HG03280 (cell line): Measurements from ENCODE around the gene C11orf58.

ENCODE experiments used
- ATAC-seq: cut with Tn5 transposase; IDR thresholded peaks from one replicate; pipeline ENCODE4 v1.9.1; 2021; ENCODE audit warnings: mild to moderate bottlenecking, moderate library complexity; ENCODE audit not compliant: unreplicated experiment

C11orf58 gene

GRCh38 chr11:16767957-16768356 lies 29.5 kb downstream of the C11orf58 start:
- ATAC-seq: no peak

DNA sequence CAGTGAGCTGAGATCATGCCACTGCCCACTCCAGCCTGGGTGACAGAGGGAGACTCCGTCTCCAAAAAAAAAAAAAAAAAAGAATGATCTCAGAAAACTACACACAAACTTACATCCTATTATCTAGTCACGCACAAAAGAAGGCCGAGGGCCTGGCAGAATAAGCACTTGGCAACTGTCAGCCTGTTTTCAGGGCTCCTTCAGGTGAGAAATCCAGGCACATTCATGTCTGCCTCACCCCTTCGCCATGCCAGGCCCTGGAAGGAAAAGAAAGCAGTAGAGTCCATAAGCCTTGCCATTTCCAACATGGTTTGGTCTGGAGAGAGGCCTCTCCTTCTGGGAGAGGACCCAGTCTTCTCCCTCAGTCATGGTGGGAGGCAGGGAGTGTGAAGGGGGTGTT lies 30.9 kb downstream of the C11orf58 start:
- ATAC-seq: no peak

GRCh38 chr11:16770016-16770415 lies 31.6 kb downstream of the C11orf58 start:
- ATAC-seq: no peak

- no peak for ATAC-seq
Observed at GRCh38 chr11:16771350-16772140, 33.1 kb downstream of the C11orf58 start.

GRCh38 chr11:16772141-16772512 lies 33.7 kb downstream of the C11orf58 start:
- ATAC-seq: no peak

DNA sequence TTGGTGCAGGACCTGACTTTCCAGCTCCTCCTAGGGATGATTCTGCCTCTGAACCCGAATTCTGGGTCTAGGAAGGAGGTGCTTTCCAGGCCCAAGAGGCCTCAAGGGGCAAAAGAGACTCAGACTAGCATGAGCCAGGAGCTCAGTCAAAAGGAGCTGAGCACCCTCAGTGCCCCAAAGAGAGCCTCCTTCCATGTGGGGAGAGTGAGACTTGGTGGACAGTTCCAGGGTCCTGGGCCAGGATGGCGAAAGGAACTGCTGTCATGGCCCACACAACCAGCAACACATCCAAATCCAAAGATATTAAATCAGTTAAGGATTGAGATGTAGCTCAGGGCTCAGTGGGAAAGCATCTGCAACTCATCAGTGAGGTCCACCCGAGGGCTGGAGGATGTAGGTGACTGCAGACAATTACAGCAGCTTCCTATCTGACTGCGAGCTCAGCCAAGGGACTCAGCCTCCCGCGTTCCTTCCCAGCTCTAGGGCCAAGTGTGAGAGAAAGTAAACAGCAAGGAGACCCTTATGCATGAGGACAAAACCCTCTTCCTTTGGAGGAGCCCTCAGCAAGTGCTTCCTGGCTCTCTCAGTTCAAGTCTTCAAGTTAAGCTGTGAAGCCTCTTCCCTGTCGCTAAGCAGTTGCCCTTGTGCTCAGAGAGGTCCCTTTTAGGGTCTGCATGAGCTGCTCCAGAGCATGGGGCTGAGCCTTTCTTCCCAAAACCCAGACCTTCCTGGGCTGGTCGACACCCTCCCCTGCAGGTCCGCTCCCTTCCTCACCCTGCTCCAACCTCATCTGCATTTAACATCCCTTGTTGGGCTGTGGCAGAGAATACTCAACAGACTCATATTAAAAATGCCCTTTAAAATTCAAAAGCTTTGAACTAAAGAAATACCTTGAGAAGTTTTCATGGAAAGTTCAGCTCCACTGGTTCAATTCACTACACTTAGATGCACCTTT lies 35.8 kb downstream of the C11orf58 start:
- ATAC-seq: no peak

DNA sequence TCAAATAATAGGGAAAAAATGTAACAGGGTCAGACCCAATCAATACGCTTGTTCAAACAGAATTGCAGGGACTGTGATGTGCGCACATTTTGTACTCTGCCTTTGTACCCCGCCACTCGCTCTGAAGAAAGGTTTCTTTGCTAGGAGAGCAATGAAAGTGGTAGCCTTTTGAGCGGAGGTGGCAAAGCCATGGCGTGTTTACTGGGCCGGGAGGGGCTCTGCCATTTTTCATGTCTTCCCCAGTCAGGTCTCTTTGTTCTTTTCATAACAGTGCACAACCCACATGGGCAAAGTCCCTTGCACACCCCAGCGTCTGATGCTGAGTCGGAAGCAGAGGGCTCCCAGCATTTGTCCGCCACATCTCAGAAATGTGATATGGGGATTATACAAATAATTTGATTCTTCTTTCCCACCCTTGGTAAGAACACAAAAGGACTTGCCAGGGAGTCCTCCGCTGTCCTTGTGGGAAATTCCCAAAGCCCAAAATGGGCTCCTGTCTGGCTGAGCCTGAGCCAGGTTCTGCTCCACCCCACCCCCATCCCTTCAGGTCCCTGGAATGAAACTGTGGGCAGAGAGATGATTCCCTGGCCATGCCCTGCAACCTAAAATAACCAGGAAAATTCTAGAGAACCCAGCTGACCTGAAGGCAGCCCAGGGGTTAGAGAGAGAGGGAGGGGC lies 36.6 kb downstream of the C11orf58 start:
- no peak for ATAC-seq

GRCh38 chr11:16775614-16776283 lies 37.3 kb downstream of the C11orf58 start:
- no peak for ATAC-seq

DNA sequence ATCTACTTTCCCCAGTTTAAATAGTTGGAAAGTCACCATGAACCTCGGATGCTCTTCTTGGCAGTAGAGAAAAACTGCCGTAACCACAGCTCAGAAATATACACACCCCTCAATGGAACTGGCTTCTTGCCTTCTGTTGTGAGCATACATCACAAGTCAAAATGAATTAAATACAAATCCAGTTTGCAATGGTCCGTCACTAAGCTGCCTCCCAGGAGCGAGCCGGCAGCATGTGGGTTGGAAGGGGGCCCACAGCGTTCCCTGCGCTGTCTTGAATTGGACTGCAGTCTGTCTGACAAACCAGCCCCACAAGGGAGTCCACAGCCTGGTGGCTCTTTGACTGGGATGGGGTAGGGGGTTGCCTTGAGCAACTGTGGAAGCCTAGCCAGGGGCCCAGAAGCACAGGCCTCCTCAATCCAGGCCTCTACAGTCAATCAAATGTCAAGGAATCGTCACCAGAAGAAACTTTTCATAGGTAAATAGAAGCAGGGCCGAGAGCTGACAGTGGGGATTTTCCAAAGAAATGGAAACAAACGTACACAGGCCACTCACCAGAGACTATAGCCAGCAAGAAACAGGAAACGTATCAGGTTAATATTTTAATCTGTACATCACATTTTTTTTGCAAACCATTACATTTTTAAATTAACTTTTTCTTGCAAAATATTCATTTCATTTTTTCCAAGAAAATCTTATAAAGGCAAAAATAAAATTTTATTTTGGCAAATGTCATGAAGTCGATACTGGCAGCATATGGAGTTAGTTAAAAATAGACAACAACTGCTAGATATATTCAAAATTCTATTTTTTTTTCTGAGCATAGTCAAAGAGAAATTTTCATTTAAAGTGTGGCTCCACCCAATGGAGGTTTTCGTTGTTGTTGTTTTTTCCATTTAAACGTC lies 38.5 kb downstream of the C11orf58 start:
- no peak for ATAC-seq

DNA sequence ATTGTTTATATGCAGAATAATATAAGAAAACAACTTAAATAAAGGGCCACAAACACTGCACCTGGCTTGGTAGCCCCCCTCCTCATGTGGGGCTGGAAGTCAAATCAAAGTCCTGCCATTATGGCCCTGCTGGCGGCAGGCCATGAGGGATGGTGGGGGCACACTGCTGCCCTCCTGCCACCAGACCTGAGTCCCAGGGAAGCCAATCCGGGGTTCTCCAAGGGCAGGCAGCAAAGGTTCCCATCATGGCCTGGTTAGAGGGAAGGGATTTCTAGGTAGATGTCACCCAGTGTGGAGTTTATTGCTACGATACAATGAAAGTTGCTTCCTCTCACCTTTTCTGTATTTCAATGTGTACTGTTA lies 39.1 kb downstream of the C11orf58 start:
- no peak for ATAC-seq

- no peak for ATAC-seq
Observed at GRCh38 chr11:16778286-16778685, 39.8 kb downstream of the C11orf58 start.

GRCh38 chr11:16778876-16779275 lies 40.4 kb downstream of the C11orf58 start:
- no peak for ATAC-seq

DNA sequence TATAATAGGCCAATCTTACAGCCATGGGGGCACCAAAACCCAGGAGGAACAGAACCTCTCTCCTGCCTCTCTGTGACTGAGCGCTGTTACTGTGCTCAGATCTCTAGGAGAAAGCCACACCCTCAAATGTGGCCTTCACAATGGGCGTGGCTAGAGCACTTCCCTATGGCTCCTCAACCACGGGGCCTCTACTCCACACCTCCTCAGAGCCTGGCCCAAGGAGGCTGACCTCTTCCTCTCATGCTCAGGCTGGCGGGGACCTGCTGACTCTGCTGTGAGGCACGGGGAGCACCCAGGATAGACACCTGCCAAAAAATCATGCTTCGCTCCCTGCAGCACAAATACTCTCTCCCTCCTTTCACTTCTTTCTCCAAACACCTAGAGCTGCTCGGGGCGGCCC lies 41.0 kb downstream of the C11orf58 start:
- no peak for ATAC-seq

- no peak for ATAC-seq
Observed at GRCh38 chr11:16780146-16780545, 41.7 kb downstream of the C11orf58 start.

DNA sequence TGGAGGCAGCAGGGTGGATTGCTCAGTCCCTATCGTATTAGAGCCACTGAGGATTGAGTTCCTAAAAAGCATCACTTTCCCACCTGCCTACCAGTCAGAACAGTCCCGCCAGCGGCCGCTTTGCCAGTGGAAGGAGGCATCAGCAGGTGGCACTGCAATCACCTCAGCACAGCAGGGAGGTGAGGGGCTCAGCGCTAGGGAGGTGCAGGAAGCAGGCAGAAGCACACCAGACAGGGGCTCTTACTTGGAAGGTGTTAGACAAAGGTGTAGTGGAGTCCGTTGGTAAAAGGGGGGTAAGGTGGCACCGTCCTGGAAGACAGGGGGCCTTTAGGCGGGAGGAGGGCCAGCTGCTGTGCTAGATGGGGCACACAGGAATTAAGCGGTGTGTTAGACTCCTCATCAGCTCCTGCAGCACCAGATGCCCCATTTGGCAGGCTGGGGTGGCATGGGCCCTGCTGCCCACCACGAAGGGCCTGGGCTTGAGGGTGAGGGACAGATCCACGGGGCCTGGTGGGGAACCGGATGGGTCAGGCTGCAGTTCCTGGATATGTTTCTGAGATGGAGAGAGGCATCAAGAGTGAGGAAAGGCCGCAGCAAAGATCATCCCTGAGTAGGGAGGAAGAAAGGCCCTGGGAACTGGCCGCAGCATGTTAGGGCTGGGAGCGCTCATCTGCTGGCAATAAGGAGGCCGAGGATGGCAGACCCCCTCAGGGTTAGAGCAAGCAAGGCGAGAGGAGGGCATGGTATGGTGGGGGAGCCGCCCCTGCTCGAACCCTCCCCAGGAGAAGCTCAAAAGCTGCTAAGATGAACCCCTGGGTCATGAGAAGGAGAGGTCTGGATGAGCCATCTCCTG lies 42.5 kb downstream of the C11orf58 start:
- ATAC-seq: no peak

- no peak for ATAC-seq
Observed at GRCh38 chr11:16781936-16782919, 43.8 kb downstream of the C11orf58 start.

DNA sequence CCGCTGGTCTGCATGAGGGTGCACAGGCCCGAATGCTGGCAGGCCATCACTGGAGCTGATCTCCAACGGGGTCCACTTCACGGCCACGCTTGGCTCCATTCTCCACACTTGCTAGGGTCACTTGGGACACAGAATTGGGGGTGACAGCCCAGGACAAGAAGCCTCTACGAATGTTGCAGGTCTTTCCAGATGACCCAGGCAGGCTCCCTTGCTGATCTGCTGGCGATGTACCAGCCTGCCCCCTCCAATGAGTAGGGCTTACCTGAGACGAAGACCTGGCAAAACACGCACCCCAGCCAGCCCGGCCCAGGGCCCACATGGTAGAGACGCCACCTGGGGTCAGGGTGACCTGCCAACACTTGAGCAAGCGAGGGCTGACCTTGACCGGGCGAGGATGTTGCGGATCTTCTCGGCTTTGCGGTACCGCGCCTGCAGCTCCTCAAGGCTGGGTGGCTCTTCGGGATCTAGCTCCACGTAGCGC lies 44.9 kb downstream of the C11orf58 start:
- no peak for ATAC-seq

- no peak for ATAC-seq
Observed at GRCh38 chr11:16784097-16784496, 45.6 kb downstream of the C11orf58 start.
